H9 (cell line): Measurements from ENCODE around the gene ZFP57. TPM values are rescaled to one million over a fixed set of nuclear protein-coding genes. Genes with fewer than 3 reads are reported as not detected.

Experiments used
- DNase-seq: peaks from one replicate; pipeline ENCODE4 v3.0.0-alpha.2; 2017
- H2AFZ ChIP-seq: one replicate; pipeline ENCODE4 v1.6.1; 2013; ENCODE audit warnings: mild to moderate bottlenecking, low read length, control low read depth, moderate library complexity
- H2AK5ac ChIP-seq: 2 replicates; pipeline ENCODE4 v1.6.1; 2013; ENCODE audit warnings: low read length, control low read depth, mixed read lengths; ENCODE audit not compliant: insufficient read length
- H2BK120ac ChIP-seq: one replicate; pipeline ENCODE4 v1.6.1; 2013; ENCODE audit warnings: low read depth, mild to moderate bottlenecking, low read length, control low read depth, inconsistent platforms; ENCODE audit not compliant: poor library complexity, severe bottlenecking
- H2BK12ac ChIP-seq: 2 replicates; pipeline ENCODE4 v1.6.1; 2013; ENCODE audit warnings: low read length, control low read depth, mixed read lengths, low read depth; ENCODE audit not compliant: insufficient read length
- H2BK15ac ChIP-seq: 2 replicates; pipeline ENCODE4 v1.6.1; 2013; ENCODE audit warnings: low read depth, low read length, control low read depth
- H2BK20ac ChIP-seq: one replicate; pipeline ENCODE4 v1.6.1; 2013; ENCODE audit warnings: low read depth, mild to moderate bottlenecking, low read length, control low read depth, inconsistent platforms; ENCODE audit not compliant: poor library complexity, severe bottlenecking
- H2BK5ac ChIP-seq: 2 replicates; pipeline ENCODE4 v1.6.1; 2013; ENCODE audit warnings: low read length, control low read depth, mixed read lengths; ENCODE audit not compliant: insufficient read length
- H3K14ac ChIP-seq: 2 replicates; pipeline ENCODE4 v1.6.1; 2013; ENCODE audit warnings: low read length, control low read depth; ENCODE audit not compliant: insufficient read depth
- H3K18ac ChIP-seq: 2 replicates; pipeline ENCODE4 v1.6.1; 2013; ENCODE audit warnings: low read depth, mild to moderate bottlenecking, mixed read lengths, low read length, control low read depth; ENCODE audit not compliant: insufficient read length
- H3K23ac ChIP-seq: 2 replicates; pipeline ENCODE4 v1.6.1; 2013; ENCODE audit warnings: low read length, control low read depth, mixed read lengths, low read depth; ENCODE audit not compliant: insufficient read length
- H3K23me2 ChIP-seq: 2 replicates; pipeline ENCODE4 v1.6.1; 2013; ENCODE audit warnings: low read depth, mild to moderate bottlenecking, mixed read lengths, low read length, control low read depth; ENCODE audit not compliant: insufficient read length, poor library complexity, severe bottlenecking
- H3K27ac ChIP-seq: 2 replicates; pipeline ENCODE4 v1.5.1; 2013; ENCODE audit warnings: low read length, control low read depth, mixed read lengths, low read depth; ENCODE audit not compliant: insufficient read length
- H3K27me3 ChIP-seq: 2 replicates; pipeline ENCODE4 v1.6.1; 2013; ENCODE audit warnings: low read length, control low read depth, inconsistent platforms; ENCODE audit not compliant: insufficient read depth
- H3K4ac ChIP-seq: 2 replicates; pipeline ENCODE4 v1.6.1; 2013; ENCODE audit warnings: low read depth, mild to moderate bottlenecking, control low read depth, inconsistent platforms, low read length, moderate library complexity
- H3K4me1 ChIP-seq: 2 replicates; pipeline ENCODE4 v1.6.1; 2013; ENCODE audit warnings: low read length, control low read depth, inconsistent platforms; ENCODE audit not compliant: insufficient read depth
- H3K4me2 ChIP-seq: 2 replicates; pipeline ENCODE4 v1.6.1; 2013; ENCODE audit warnings: low read length, control low read depth, mixed read lengths; ENCODE audit not compliant: insufficient read length, insufficient read depth
- H3K56ac ChIP-seq: 2 replicates; pipeline ENCODE4 v1.6.1; 2013; ENCODE audit warnings: low read depth, mild to moderate bottlenecking, mixed read lengths, low read length, control low read depth; ENCODE audit not compliant: insufficient read length
- H3K79me1 ChIP-seq: 2 replicates; pipeline ENCODE4 v1.6.1; 2013; ENCODE audit warnings: low read depth, mild to moderate bottlenecking, moderate library complexity, low read length, control low read depth, inconsistent platforms; ENCODE audit not compliant: insufficient read depth, poor library complexity, severe bottlenecking
- H3K79me2 ChIP-seq: 2 replicates; pipeline ENCODE4 v1.6.1; 2013; ENCODE audit warnings: low read length, control low read depth, inconsistent platforms; ENCODE audit not compliant: insufficient read depth
- H3K9ac ChIP-seq: 2 replicates; pipeline ENCODE4 v1.6.1; 2013; ENCODE audit warnings: low read length, control low read depth, mixed read lengths; ENCODE audit not compliant: insufficient read length; ENCODE audit errors: extremely low read depth
- H3K9me3 ChIP-seq: one replicate; pipeline ENCODE4 v1.6.1; 2013; ENCODE audit warnings: low read depth, low read length, inconsistent platforms; ENCODE audit not compliant: control insufficient read depth
- H3T11ph ChIP-seq: one replicate; pipeline ENCODE4 v1.6.1; 2013; ENCODE audit warnings: mild to moderate bottlenecking, low read length, control low read depth, inconsistent platforms
- H4K20me1 ChIP-seq: one replicate; pipeline ENCODE4 v1.6.1; 2013; ENCODE audit not compliant: control insufficient read depth, insufficient read length, insufficient read depth
- H4K5ac ChIP-seq: 2 replicates; pipeline ENCODE4 v1.6.1; 2013; ENCODE audit warnings: low read depth, mild to moderate bottlenecking, mixed read lengths, low read length, control low read depth; ENCODE audit not compliant: insufficient read length
- H4K8ac ChIP-seq: replicated peaks from 2 replicates; pipeline ENCODE4 v1.6.1; 2013; ENCODE audit warnings: low read length, control low read depth, mixed read lengths, low read depth; ENCODE audit not compliant: insufficient read length
- H4K91ac ChIP-seq: 2 replicates; pipeline ENCODE4 v1.6.1; 2013; ENCODE audit warnings: low read depth, mild to moderate bottlenecking, moderate library complexity, mixed read lengths, low read length, control low read depth; ENCODE audit not compliant: insufficient read length
- H3K27ac Mint-ChIP-seq, 3 experiments: 2 replicates in 2 of 3; 3 replicates in 1 of 3; pipeline ENCODE4 v1.8.0; 2020 to 2021; ENCODE audit warnings: mixed read lengths in 3 of 3, mild to moderate bottlenecking in 1 of 3, moderate library complexity in 1 of 3
- H3K27me3 Mint-ChIP-seq: 2 replicates; pipeline ENCODE4 v1.8.0; 2021; ENCODE audit warnings: low read depth, mild to moderate bottlenecking, moderate library complexity, mixed read lengths
- H3K36me3 Mint-ChIP-seq, 3 experiments: 2 replicates in 2 of 3; 3 replicates in 1 of 3; pipeline ENCODE4 v1.8.0; 2020 to 2021; ENCODE audit warnings: low read depth in 3 of 3, mixed read lengths in 3 of 3; ENCODE audit not compliant: insufficient read depth in 1 of 3
- H3K4me1 Mint-ChIP-seq, 2 experiments: 2 replicates each; pipeline ENCODE4 v1.8.0; 2020; ENCODE audit warnings: mixed read lengths in 2 of 2
- H3K4me3 Mint-ChIP-seq, 2 experiments: 2 replicates in 1 of 2; 3 replicates in 1 of 2; pipeline ENCODE4 v1.8.0; 2020 to 2021; ENCODE audit warnings: mild to moderate bottlenecking in 2 of 2, mixed read lengths in 2 of 2, moderate library complexity in 1 of 2
- H3K9me3 Mint-ChIP-seq, 2 experiments: 2 replicates in 1 of 2; 3 replicates in 1 of 2; pipeline ENCODE4 v1.8.0; 2020; ENCODE audit warnings: mild to moderate bottlenecking in 2 of 2, mixed read lengths in 2 of 2, moderate library complexity in 1 of 2
- CTCF ChIP-seq: fragments of 200-600 bp; sonication (generic); conservative IDR thresholded peaks from 3 replicates; pipeline ENCODE4 v1.8.0; 2021; ENCODE audit warnings: antibody characterized with exemption, mild to moderate bottlenecking
- WGBS: extraction: QIAGEN DNeasy Blood & Tissue Kit; methylation state at CpG from one replicate; pipeline ENCODE4 v1.1.7; 2013; ENCODE audit warnings: missing lambda C conversion rate, low lambda C conversion rate, mixed read lengths; ENCODE audit not compliant: insufficient read length; ENCODE audit errors: extremely low coverage; 5-methylcytosine and 5-hydroxymethylcytosine counted together
- total RNA-seq: library from RNA; stranded (reverse); gene quantifications from 2 replicates; pipeline ENCODE4 v1.2.1, GENCODE V29; 2021

Gene ZFP57
- total RNA-seq, 1 experiment from 2014 or later, result 1.7 TPM

GRCh38 chr6:29710281-29710941, 29.5 kb upstream of the ZFP57 start:
- Histone ChIP-seq H3K79me2 (no peaks in the 10 kb centered on the region), H2AFZ (no peak overlapping the region), H2AK5ac (no peak overlapping the region), H3K18ac (no peak overlapping the region), H3K4ac (no peak overlapping the region), H2BK15ac (no peak overlapping the region), H2BK12ac (no peak overlapping the region), H3K27ac (no peak overlapping the region), H2BK5ac (no peak overlapping the region), H3K23ac (no peak overlapping the region), H4K20me1 (no peaks in the 10 kb centered on the region), H4K8ac (no peak overlapping the region), H3K56ac (no peak overlapping the region), H3K4me2 (no peak overlapping the region), H2BK20ac (no peak overlapping the region), H3K79me1 (no peaks in the 10 kb centered on the region), H3K9ac (no peak overlapping the region), H4K91ac (no peak overlapping the region), H3K9me3 (no peaks in the 10 kb centered on the region), H3K27me3 (peaks cover 2% of the 10 kb centered on the region; the same call in 1 of the 2 replicates), H3T11ph (no peak overlapping the region), H2BK120ac (no peak overlapping the region), H3K14ac (no peak overlapping the region), H3K4me1 (peaks cover 3% of the 10 kb centered on the region; the same call in 1 of the 2 replicates), H4K5ac (no peak overlapping the region), H3K23me2 (no peaks in the 10 kb centered on the region)
- no peak for DNase-seq
- H3K27ac Mint-ChIP-seq, result no peak overlapping the region
- no peak overlapping the region for H3K4me3 Mint-ChIP-seq
- no peaks in the 10 kb centered on the region for H3K9me3 Mint-ChIP-seq
- no CpG with 5 or more reads among the region's 8 CpGs for WGBS
- TF ChIP-seq CTCF, result no peak
- peaks cover 26% of the 10 kb centered on the region for H3K27me3 Mint-ChIP-seq
- H3K36me3 Mint-ChIP-seq, result no peaks in the 10 kb centered on the region
- H3K4me1 Mint-ChIP-seq, result peaks cover 3 to 6% of the 10 kb centered on the region in 2 experiments; a peak in 2 of 4 replicates
